HL-60 (cell line): Measurements from ENCODE around the gene GCLC.
A peak's percentile ranks its signal among the peaks of the same experiment; 100 is the strongest.

ENCODE experiments used
- CTCF ChIP-seq: IDR thresholded peaks from one replicate; pipeline ENCODE4 v1.5.1; 2011; ENCODE audit warnings: low read length, control low read depth, inconsistent platforms; ENCODE audit not compliant: insufficient read depth
- GABPA ChIP-seq: IDR thresholded peaks from 2 replicates; pipeline ENCODE4 v1.6.1; 2012; ENCODE audit warnings: low read depth
- POLR2AphosphoS5 ChIP-seq: IDR thresholded peaks from 2 replicates; pipeline ENCODE4 v1.6.1; 2012; ENCODE audit warnings: low read depth
- REST ChIP-seq: IDR thresholded peaks from 2 replicates; pipeline ENCODE4 v1.6.1; 2012; ENCODE audit warnings: low read depth; ENCODE audit not compliant: insufficient replicate concordance
- SPI1 ChIP-seq: IDR thresholded peaks from 2 replicates; pipeline ENCODE4 v1.6.1; 2012; ENCODE audit warnings: low read depth, mild to moderate bottlenecking, borderline replicate concordance

- TF ChIP-seq POLR2AphosphoS5 (no peak), CTCF (no peak), GABPA (no peak), REST (no peak), SPI1 (peak; percentile 55; the same call in 1 of the 2 replicates)
Observed at GRCh38 chr6:53461041-53461656, 83.8 kb downstream of the GCLC start.
